Progenitor cell of endocrine pancreas (in vitro differentiated cells): ENCODE data around the gene COX6A2. TPM values are rescaled to one million over a fixed set of nuclear protein-coding genes. Genes with fewer than 3 reads are reported as not detected.
"Not testable (repeated sequence)": the region's sequence is repeated elsewhere in the genome, so short reads cannot be mapped to it uniquely, and the experiment has no call there.

Experiments used
- DNase-seq: peaks from one replicate; pipeline ENCODE4 v3.0.0; 2021; ENCODE audit warnings: low spot score; ENCODE audit not compliant: unreplicated experiment
- H3K27ac Mint-ChIP-seq: 2 replicates; pipeline ENCODE4 v1.8.0; 2021; ENCODE audit warnings: mild to moderate bottlenecking, moderate library complexity, mixed read lengths
- H3K27me3 Mint-ChIP-seq: 2 replicates; pipeline ENCODE4 v1.8.0; 2021; ENCODE audit warnings: mixed read lengths
- H3K36me3 Mint-ChIP-seq: 2 replicates; pipeline ENCODE4 v1.8.0; 2022; ENCODE audit warnings: mixed read lengths; ENCODE audit not compliant: insufficient read depth
- H3K4me1 Mint-ChIP-seq: 2 replicates; pipeline ENCODE4 v1.8.0; 2021; ENCODE audit warnings: low read depth, mixed read lengths
- H3K4me3 Mint-ChIP-seq: 2 replicates; pipeline ENCODE4 v1.8.0; 2021; ENCODE audit warnings: low read depth, mild to moderate bottlenecking, moderate library complexity, mixed read lengths
- H3K9me3 Mint-ChIP-seq: 2 replicates; pipeline ENCODE4 v1.8.0; 2021; ENCODE audit warnings: low read depth, mixed read lengths
- CTCF ChIP-seq: fragments of 200-600 bp; sonication (generic); IDR thresholded peaks from one replicate; pipeline ENCODE4 v1.5.0; 2021; ENCODE audit warnings: antibody characterized with exemption, mild to moderate bottlenecking; ENCODE audit not compliant: unreplicated experiment
- total RNA-seq: library from RNA; stranded (reverse); gene quantifications from 2 replicates; pipeline ENCODE4 v1.2.1, GENCODE V29; 2021

Gene COX6A2
- total RNA-seq, 1 donor from 2014 or later: not detected

- H3K27me3 Mint-ChIP-seq: no peaks in the 10 kb centered on the region
- H3K4me3 Mint-ChIP-seq: no peak overlapping the region
- H3K27ac Mint-ChIP-seq: peak overlapping the region; percentile 1
- TF ChIP-seq CTCF: no peak
- H3K36me3 Mint-ChIP-seq: peaks cover 1% of the 10 kb centered on the region
- peaks cover 21% of the 10 kb centered on the region for H3K4me1 Mint-ChIP-seq
- no peaks in the 10 kb centered on the region for H3K9me3 Mint-ChIP-seq
- DNase-seq: no peak
Observed at GRCh38 chr16:31453255-31454204, 25.4 kb upstream of the COX6A2 start.

GRCh38 chr16:31452631-31453106 is 24.5 kb upstream of the COX6A2 start:
- no peak overlapping the region for H3K27ac Mint-ChIP-seq
- no peak overlapping the region for H3K4me3 Mint-ChIP-seq
- no peak for TF ChIP-seq CTCF
- no peaks in the 10 kb centered on the region for H3K9me3 Mint-ChIP-seq
- peaks cover 17% of the 10 kb centered on the region for H3K4me1 Mint-ChIP-seq
- H3K36me3 Mint-ChIP-seq: peaks cover 1% of the 10 kb centered on the region
- no peaks in the 10 kb centered on the region for H3K27me3 Mint-ChIP-seq
- DNase-seq: no peak

- Mint-ChIP-seq H3K36me3 (peaks cover 1% of the 10 kb centered on the region), H3K27ac (peak overlapping the region; percentile 83), H3K9me3 (no peaks in the 10 kb centered on the region), H3K27me3 (no peaks in the 10 kb centered on the region), H3K4me1 (peaks cover 16% of the 10 kb centered on the region), H3K4me3 (no peak overlapping the region)
- DNase-seq: no peak
- peak; percentile 66 for TF ChIP-seq CTCF
Observed at GRCh38 chr16:31451681-31452351, 23.7 kb upstream of the COX6A2 start.

GRCh38 chr16:31451201-31451600 is 23.0 kb upstream of the COX6A2 start:
- no peaks in the 10 kb centered on the region for H3K9me3 Mint-ChIP-seq
- peaks cover under 1% of the 10 kb centered on the region for H3K27me3 Mint-ChIP-seq
- H3K27ac Mint-ChIP-seq: peak overlapping the region; percentile 83
- peaks cover 16% of the 10 kb centered on the region for H3K4me1 Mint-ChIP-seq
- peaks cover 1% of the 10 kb centered on the region for H3K36me3 Mint-ChIP-seq
- no peak for TF ChIP-seq CTCF
- H3K4me3 Mint-ChIP-seq: no peak overlapping the region
- DNase-seq: no peak

GRCh38 chr16:31445931-31446330 is 17.8 kb upstream of the COX6A2 start:
- not testable (repeated sequence) for H3K27me3 Mint-ChIP-seq, H3K9me3 Mint-ChIP-seq, H3K4me1 Mint-ChIP-seq, DNase-seq, H3K36me3 Mint-ChIP-seq, H3K4me3 Mint-ChIP-seq, H3K27ac Mint-ChIP-seq
